Measurements from ENCODE around the gene SPATA46. TPM values are rescaled to one million over a fixed set of nuclear protein-coding genes. Genes with fewer than 3 reads are reported as not detected.

The SPATA46 gene
- total RNA-seq, 3 donors from 2014 or later: not detected

GRCh38 chr1:162368451-162368850, 8.2 kb downstream of the SPATA46 start:
- no peaks in the 10 kb centered on the region for H3K36me3 ChIP-seq
- no peak for DNase-seq (ENCODE audit: low spot score in 2 of 2)
- intact Hi-C loops (cut with DNase I; ENCODE audit: low total_unique reads): no loop called here
- H3K9me3 ChIP-seq: no peaks in the 10 kb centered on the region
- TF ChIP-seq, protein P1, sequence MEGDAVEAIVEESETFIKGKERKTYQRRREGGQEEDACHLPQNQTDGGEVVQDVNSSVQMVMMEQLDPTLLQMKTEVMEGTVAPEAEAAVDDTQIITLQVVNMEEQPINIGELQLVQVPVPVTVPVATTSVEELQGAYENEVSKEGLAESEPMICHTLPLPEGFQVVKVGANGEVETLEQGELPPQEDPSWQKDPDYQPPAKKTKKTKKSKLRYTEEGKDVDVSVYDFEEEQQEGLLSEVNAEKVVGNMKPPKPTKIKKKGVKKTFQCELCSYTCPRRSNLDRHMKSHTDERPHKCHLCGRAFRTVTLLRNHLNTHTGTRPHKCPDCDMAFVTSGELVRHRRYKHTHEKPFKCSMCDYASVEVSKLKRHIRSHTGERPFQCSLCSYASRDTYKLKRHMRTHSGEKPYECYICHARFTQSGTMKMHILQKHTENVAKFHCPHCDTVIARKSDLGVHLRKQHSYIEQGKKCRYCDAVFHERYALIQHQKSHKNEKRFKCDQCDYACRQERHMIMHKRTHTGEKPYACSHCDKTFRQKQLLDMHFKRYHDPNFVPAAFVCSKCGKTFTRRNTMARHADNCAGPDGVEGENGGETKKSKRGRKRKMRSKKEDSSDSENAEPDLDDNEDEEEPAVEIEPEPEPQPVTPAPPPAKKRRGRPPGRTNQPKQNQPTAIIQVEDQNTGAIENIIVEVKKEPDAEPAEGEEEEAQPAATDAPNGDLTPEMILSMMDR (IDR thresholded peaks at IDR 0.05): no peak
- TF ChIP-seq POLR2AphosphoS5 (IDR thresholded peaks at IDR 0.05): no peak
- no peak for TF ChIP-seq POLR2A (IDR thresholded peaks at IDR 0.05)
- H3K27me3 ChIP-seq: no peaks in the 10 kb centered on the region
- H3K4me1 ChIP-seq: no peaks in the 10 kb centered on the region
- H3K4me3 ChIP-seq: no peak overlapping the region
- H3K27ac ChIP-seq: no peak overlapping the region

DNA sequence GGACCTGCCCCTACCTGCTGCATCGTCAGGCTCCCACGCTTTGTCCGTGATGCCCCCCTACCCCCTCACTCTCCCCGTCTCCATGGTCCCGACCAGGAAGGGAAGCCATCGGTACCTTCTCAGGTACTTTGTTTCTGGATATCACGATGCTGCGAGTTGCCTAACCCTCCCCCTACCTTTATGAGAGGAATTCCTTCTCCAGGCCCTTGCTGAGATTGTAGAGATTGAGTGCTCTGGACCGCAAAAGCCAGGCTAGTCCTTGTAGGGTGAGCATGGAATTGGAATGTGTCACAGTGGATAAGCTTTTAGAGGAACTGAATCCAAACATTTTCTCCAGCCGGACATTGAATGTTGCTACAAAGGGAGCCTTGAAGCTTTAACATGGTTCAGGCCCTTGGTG, 8.9 kb downstream of the SPATA46 start:
- intact Hi-C loops (cut with DNase I; ENCODE audit: low total_unique reads): no loop called here
- no peaks in the 10 kb centered on the region for H3K36me3 ChIP-seq
- H3K27ac ChIP-seq: no peak overlapping the region
- DNase-seq (ENCODE audit: low spot score in 2 of 2): no peak
- TF ChIP-seq POLR2AphosphoS5 (IDR thresholded peaks at IDR 0.05) (no peak), POLR2A (IDR thresholded peaks at IDR 0.05) (no peak)
- TF ChIP-seq, protein P1 (IDR thresholded peaks at IDR 0.05): no peak
- no peaks in the 10 kb centered on the region for H3K9me3 ChIP-seq
- H3K27me3 ChIP-seq: no peaks in the 10 kb centered on the region
- no peak overlapping the region for H3K4me3 ChIP-seq
- H3K4me1 ChIP-seq: no peaks in the 10 kb centered on the region

GRCh38 chr1:162367073-162367472, 9.6 kb downstream of the SPATA46 start:
- Histone ChIP-seq H3K27ac (no peak overlapping the region), H3K4me1 (no peaks in the 10 kb centered on the region), H3K36me3 (no peaks in the 10 kb centered on the region), H3K4me3 (peak overlapping the region; percentile 25 to 31 (median 25)), H3K9me3 (no peaks in the 10 kb centered on the region), H3K27me3 (no peaks in the 10 kb centered on the region)
- DNase-seq (ENCODE audit: low spot score in 2 of 2): no peak
- intact Hi-C loops (cut with DNase I; ENCODE audit: low total_unique reads): no loop called here
- TF ChIP-seq POLR2A (IDR thresholded peaks at IDR 0.05) (no peak), POLR2AphosphoS5 (IDR thresholded peaks at IDR 0.05) (no peak)
- TF ChIP-seq, protein P1 (IDR thresholded peaks at IDR 0.05): no peak

- no peaks in the 10 kb centered on the region for H3K27me3 ChIP-seq
- peak overlapping the region; percentile 25 to 31 (median 25) for H3K4me3 ChIP-seq
- H3K9me3 ChIP-seq: no peaks in the 10 kb centered on the region
- H3K27ac ChIP-seq: no peak overlapping the region
- TF ChIP-seq POLR2A (IDR thresholded peaks at IDR 0.05) (no peak), POLR2AphosphoS5 (IDR thresholded peaks at IDR 0.05) (no peak)
- TF ChIP-seq, protein P1 (IDR thresholded peaks at IDR 0.05): no peak
- intact Hi-C loops (cut with DNase I; ENCODE audit: low total_unique reads): no loop called here
- DNase-seq (ENCODE audit: low spot score in 2 of 2): no peak
- no peaks in the 10 kb centered on the region for H3K36me3 ChIP-seq
- H3K4me1 ChIP-seq: no peaks in the 10 kb centered on the region
Measured at GRCh38 chr1:162366671-162367070, 10.0 kb downstream of the SPATA46 start.

GRCh38 chr1:162366149-162366548, 10.5 kb downstream of the SPATA46 start:
- no peaks in the 10 kb centered on the region for H3K36me3 ChIP-seq
- no peaks in the 10 kb centered on the region for H3K27me3 ChIP-seq
- intact Hi-C loops (cut with DNase I; ENCODE audit: low total_unique reads): no loop called here

More at GRCh38 chr1:162366149-162366548, 10.5 kb downstream of the SPATA46 start:
- Histone ChIP-seq H3K9me3 (no peaks in the 10 kb centered on the region), H3K4me1 (no peaks in the 10 kb centered on the region), H3K4me3 (no peak overlapping the region), H3K27ac (no peak overlapping the region)
- TF ChIP-seq POLR2AphosphoS5 (IDR thresholded peaks at IDR 0.05) (no peak), POLR2A (IDR thresholded peaks at IDR 0.05) (no peak)
- TF ChIP-seq, protein P1 (IDR thresholded peaks at IDR 0.05): no peak
- DNase-seq (ENCODE audit: low spot score in 2 of 2): no peak

Measured in breast epithelium (tissue), 4 donors.